Neuronal stem cell (in vitro differentiated cells): ENCODE measurements around the gene VAC14.
A peak's percentile ranks its signal among the peaks of the same experiment; 100 is the strongest.

Source experiments
- DNase-seq: peaks from one replicate; pipeline ENCODE4 v3.0.0-alpha.2; 2013; ENCODE audit warnings: low spot score
- H2AFZ ChIP-seq: one replicate; pipeline ENCODE4 v1.6.1; 2013; ENCODE audit warnings: mild to moderate bottlenecking, low read length, inconsistent platforms
- H2AK5ac ChIP-seq: 2 replicates; pipeline ENCODE4 v1.6.1; 2013; ENCODE audit warnings: low read depth, mild to moderate bottlenecking, inconsistent platforms, low read length, moderate library complexity, mixed read lengths
- H2BK120ac ChIP-seq: 2 replicates; pipeline ENCODE4 v1.6.1; 2013; ENCODE audit warnings: low read depth, mild to moderate bottlenecking, inconsistent platforms, low read length, moderate library complexity, mixed read lengths
- H2BK12ac ChIP-seq: one replicate; pipeline ENCODE4 v1.6.1; 2013; ENCODE audit warnings: low read length, inconsistent platforms
- H2BK15ac ChIP-seq: 2 replicates; pipeline ENCODE4 v1.6.1; 2013; ENCODE audit warnings: mild to moderate bottlenecking, low read length, inconsistent platforms, mixed read lengths
- H2BK5ac ChIP-seq: one replicate; pipeline ENCODE4 v1.6.1; 2013; ENCODE audit warnings: inconsistent platforms, mild to moderate bottlenecking, low read length, moderate library complexity
- H3K14ac ChIP-seq: one replicate; pipeline ENCODE4 v1.6.1; 2013; ENCODE audit warnings: low read length, inconsistent platforms
- H3K18ac ChIP-seq: 2 replicates; pipeline ENCODE4 v1.6.1; 2013; ENCODE audit warnings: low read length, inconsistent platforms
- H3K23ac ChIP-seq: 2 replicates; pipeline ENCODE4 v1.6.1; 2013; ENCODE audit warnings: low read depth, mild to moderate bottlenecking, mixed read lengths, low read length, inconsistent platforms; ENCODE audit not compliant: poor library complexity
- H3K27ac ChIP-seq: replicated peaks from 3 replicates; pipeline ENCODE4 v1.5.1; 2013; ENCODE audit warnings: low read length, inconsistent platforms
- H3K27me3 ChIP-seq, 3 experiments: 2 replicates each; pipeline ENCODE4 v1.6.1; 2013; ENCODE audit warnings: low read length in 3 of 3, mild to moderate bottlenecking in 2 of 3, inconsistent platforms in 1 of 3, low read depth in 1 of 3, mixed read lengths in 1 of 3, moderate library complexity in 1 of 3; ENCODE audit not compliant: control insufficient read depth in 3 of 3, insufficient read depth in 3 of 3
- H3K36me3 ChIP-seq, 2 donors: replicated peaks in 1 of 2; 2 replicates each; pipeline ENCODE4 v1.6.1; 2013; ENCODE audit warnings: low read length in 2 of 2; ENCODE audit not compliant: control insufficient read depth in 2 of 2, insufficient read depth in 2 of 2
- H3K4ac ChIP-seq: 2 replicates; pipeline ENCODE4 v1.6.1; 2013; ENCODE audit warnings: inconsistent platforms, mild to moderate bottlenecking, low read length, moderate library complexity
- H3K4me1 ChIP-seq, 2 donors: 1 replicate in 1 of 2; 2 replicates in 1 of 2; pipeline ENCODE4 v1.6.1; 2013; ENCODE audit warnings: low read length in 2 of 2, low read depth in 1 of 2; ENCODE audit not compliant: control insufficient read depth in 2 of 2, insufficient read depth in 1 of 2
- H3K4me2 ChIP-seq: one replicate; pipeline ENCODE4 v1.6.1; 2013; ENCODE audit warnings: mild to moderate bottlenecking, low read length, inconsistent platforms; ENCODE audit not compliant: insufficient read depth, poor library complexity, severe bottlenecking
- H3K4me3 ChIP-seq, 2 donors: 2 replicates each; pipeline ENCODE4 v1.5.1; 2013; ENCODE audit warnings: low read length in 2 of 2, mild to moderate bottlenecking in 2 of 2, inconsistent platforms in 1 of 2, moderate library complexity in 1 of 2
- H3K79me1 ChIP-seq: one replicate; pipeline ENCODE4 v1.6.1; 2013; ENCODE audit warnings: low read depth, mild to moderate bottlenecking, inconsistent platforms, low read length, moderate library complexity
- H3K9ac ChIP-seq: one replicate; pipeline ENCODE4 v1.6.1; 2013; ENCODE audit warnings: mild to moderate bottlenecking, low read depth, low read length, inconsistent platforms; ENCODE audit not compliant: poor library complexity
- H3K9me3 ChIP-seq, 2 donors: replicated peaks in 1 of 2; 2 replicates each; pipeline versions ENCODE3 to v1.6.1; 2013; ENCODE audit warnings: low read length in 2 of 2, mild to moderate bottlenecking in 2 of 2, inconsistent platforms in 1 of 2, low read depth in 1 of 2, mixed read lengths in 1 of 2, moderate library complexity in 1 of 2; ENCODE audit not compliant: control insufficient read depth in 2 of 2, insufficient read depth in 1 of 2
- H4K8ac ChIP-seq: one replicate; pipeline ENCODE4 v1.6.1; 2013; ENCODE audit warnings: low read depth, mild to moderate bottlenecking, inconsistent platforms, low read length, moderate library complexity
- H4K91ac ChIP-seq: one replicate; pipeline ENCODE4 v1.6.1; 2013; ENCODE audit warnings: low read length, low read depth, mild to moderate bottlenecking, inconsistent platforms; ENCODE audit not compliant: poor library complexity
- WGBS, 2 donors: extraction: QIAGEN DNeasy Blood & Tissue Kit; methylation state at CpG; one replicate each; pipeline ENCODE4 v1.1.7; 2013; ENCODE audit warnings: missing lambda C conversion rate in 2 of 2, mixed read lengths in 1 of 2; ENCODE audit not compliant: insufficient read length in 2 of 2, insufficient replicate concordance in 1 of 2; ENCODE audit errors: extremely low coverage in 2 of 2; 5-methylcytosine and 5-hydroxymethylcytosine counted together

VAC14 gene

GRCh38 chr16:70657956-70658355 lies 143.0 kb downstream of the VAC14 start:
- no peak overlapping the region for H3K4me3 ChIP-seq
- H3K18ac ChIP-seq = peak overlapping the region; percentile 5
- H4K91ac ChIP-seq = no peak overlapping the region
- no peak overlapping the region for H2BK12ac ChIP-seq
- no peak overlapping the region for H2BK15ac ChIP-seq
- no peaks in the 10 kb centered on the region for H3K9me3 ChIP-seq
- no peak overlapping the region for H2AFZ ChIP-seq
- H2AK5ac ChIP-seq = no peak overlapping the region
- H3K27me3 ChIP-seq = no peaks in the 10 kb centered on the region
- no peak overlapping the region for H3K27ac ChIP-seq
- no peaks in the 10 kb centered on the region for H3K4me1 ChIP-seq
- no peak overlapping the region for H2BK120ac ChIP-seq
- no peak overlapping the region for H2BK5ac ChIP-seq
- no peak overlapping the region for H3K14ac ChIP-seq
- H3K36me3 ChIP-seq = peaks cover 0 to 10% of the 10 kb centered on the region in 2 donors
- H3K23ac ChIP-seq = no peak overlapping the region
- no peak for DNase-seq
- no peaks in the 10 kb centered on the region for H3K79me1 ChIP-seq
- H4K8ac ChIP-seq = no peak overlapping the region
- no peak overlapping the region for H3K4me2 ChIP-seq
- WGBS, 2 donors = no CpG with 5 or more reads among the region's 7 CpGs
- no peak overlapping the region for H3K9ac ChIP-seq
- H3K4ac ChIP-seq = no peak overlapping the region

- Histone ChIP-seq H2BK15ac (no peak overlapping the region), H2BK120ac (no peak overlapping the region), H3K79me1 (no peaks in the 10 kb centered on the region), H2BK5ac (no peak overlapping the region), H3K27ac (no peak overlapping the region), H4K8ac (no peak overlapping the region), H2BK12ac (peak overlapping the region; percentile 16), H3K18ac (peak overlapping the region; percentile 52), H3K27me3 (no peaks in the 10 kb centered on the region), H3K23ac (peak overlapping the region; percentile 82), H3K4me2 (no peak overlapping the region), H3K4ac (no peak overlapping the region), H3K4me1 (no peaks in the 10 kb centered on the region), H3K14ac (peak overlapping the region; percentile 31), H2AK5ac (no peak overlapping the region), H3K4me3 (no peak overlapping the region), H3K9ac (peak overlapping the region; percentile 84), H3K36me3 (peaks cover 0 to 1% of the 10 kb centered on the region in 2 donors), H3K9me3 (no peaks in the 10 kb centered on the region), H4K91ac (no peak overlapping the region), H2AFZ (peak overlapping the region; percentile 12)
- WGBS, 2 donors = no CpG with 5 or more reads among the region's 22 CpGs
- no peak for DNase-seq
These were observed 144.2 kb downstream of the VAC14 start for GRCh38 chr16:70656712-70657263.

- no peaks in the 10 kb centered on the region for H3K36me3 ChIP-seq
These were observed 144.8 kb downstream of the VAC14 start for GRCh38 chr16:70656065-70656711.

More at GRCh38 chr16:70656065-70656711, 144.8 kb downstream of the VAC14 start:
- Histone ChIP-seq H3K23ac (no peak overlapping the region), H3K4ac (no peak overlapping the region), H3K18ac (no peak overlapping the region), H2BK15ac (no peak overlapping the region), H4K8ac (no peak overlapping the region), H3K4me3 (no peak overlapping the region), H3K4me2 (no peak overlapping the region), H3K27ac (no peak overlapping the region), H3K9ac (peak overlapping the region; percentile 84), H3K79me1 (no peaks in the 10 kb centered on the region), H2BK120ac (no peak overlapping the region), H3K4me1 (peaks cover 0 to 2% of the 10 kb centered on the region in 2 donors), H3K27me3 (no peaks in the 10 kb centered on the region), H2AFZ (peak overlapping the region; percentile 12), H4K91ac (no peak overlapping the region), H3K9me3 (no peaks in the 10 kb centered on the region), H2BK12ac (peak overlapping the region; percentile 16), H2BK5ac (no peak overlapping the region), H3K14ac (no peak overlapping the region), H2AK5ac (no peak overlapping the region)
- no peak for DNase-seq
- WGBS, 2 donors = no CpG with 5 or more reads among the region's 8 CpGs
